ENCODE results near the gene RIMBP2. TPM values are rescaled to one million over a fixed set of nuclear protein-coding genes. Genes with fewer than 3 reads are reported as not detected.

RIMBP2 gene
- total and polyA plus RNA-seq, 4 donors, result 0.05 to 2.9 (median 0.95) TPM

- ATAC-seq (ENCODE audit: insufficient read depth, low FRiP score) (no peak), DNase-seq (no peak)
- peaks cover 0 to 10% (median 0%) of the 10 kb centered on the region in 4 donors for H3K9me3 ChIP-seq (ENCODE audit: control insufficient read depth in 4 of 4, insufficient read depth in 3 of 4, low read length in 3 of 4)
- H3K9ac ChIP-seq (ENCODE audit: insufficient read depth in 1 of 2, low read length in 2 of 2), result no peak overlapping the region
- no peak for TF ChIP-seq CTCF (IDR thresholded peaks at IDR 0.05; ENCODE audit: control extremely low read depth, extremely low read depth)
- H3K27ac ChIP-seq (ENCODE audit: low read depth in 1 of 2, low read length in 1 of 2), result no peak overlapping the region
- no peaks in the 10 kb centered on the region for H3K36me3 ChIP-seq (ENCODE audit: control insufficient read depth in 4 of 4, insufficient read depth in 4 of 4, low read length in 4 of 4)
- WGBS, 2 donors, result 81 to 92% methylated on average over 7 of the region's 7 CpGs
- peaks cover 17 to 27% (median 18%) of the 10 kb centered on the region in 3 donors for H3K27me3 ChIP-seq (ENCODE audit: control insufficient read depth in 3 of 3, insufficient read depth in 3 of 3, low read length in 2 of 3)
- H3K4me1 ChIP-seq (ENCODE audit: control insufficient read depth in 5 of 5, insufficient read depth in 5 of 5, low read length in 5 of 5), result peaks cover 0 to 12% (median 7%) of the 10 kb centered on the region in 5 donors
- no peak overlapping the region for H3K4me3 ChIP-seq
Measured at GRCh38 chr12:130710733-130711080, 5.4 kb downstream of the RIMBP2 start.

- DNase-seq (no peak), ATAC-seq (ENCODE audit: insufficient read depth, low FRiP score) (no peak)
- Histone ChIP-seq H3K27me3 (ENCODE audit: control insufficient read depth in 3 of 3, insufficient read depth in 3 of 3, low read length in 2 of 3) (peaks cover 17 to 23% (median 18%) of the 10 kb centered on the region in 3 donors), H3K4me3 (no peak overlapping the region), H3K9ac (ENCODE audit: insufficient read depth in 1 of 2, low read length in 2 of 2) (no peak overlapping the region), H3K27ac (ENCODE audit: low read depth in 1 of 2, low read length in 1 of 2) (no peak overlapping the region), H3K4me1 (ENCODE audit: control insufficient read depth in 5 of 5, insufficient read depth in 5 of 5, low read length in 5 of 5) (peaks cover 0 to 11% (median 5%) of the 10 kb centered on the region in 5 donors), H3K36me3 (ENCODE audit: control insufficient read depth in 4 of 4, insufficient read depth in 4 of 4, low read length in 4 of 4) (no peaks in the 10 kb centered on the region), H3K9me3 (ENCODE audit: control insufficient read depth in 4 of 4, insufficient read depth in 3 of 4, low read length in 3 of 4) (peaks cover 0 to 10% (median 0%) of the 10 kb centered on the region in 4 donors)
- no peak for TF ChIP-seq CTCF (IDR thresholded peaks at IDR 0.05; ENCODE audit: control extremely low read depth, extremely low read depth)
- 86 to 92% methylated on average over 13 of the region's 13 CpGs for WGBS, 2 donors
Measured at GRCh38 chr12:130709971-130710732, 5.9 kb downstream of the RIMBP2 start.

GRCh38 chr12:130709151-130709970 lies 6.7 kb downstream of the RIMBP2 start:
- Histone ChIP-seq H3K36me3 (ENCODE audit: control insufficient read depth in 4 of 4, insufficient read depth in 4 of 4, low read length in 4 of 4) (no peaks in the 10 kb centered on the region), H3K9me3 (ENCODE audit: control insufficient read depth in 4 of 4, insufficient read depth in 3 of 4, low read length in 3 of 4) (peaks cover 0 to 10% (median 0%) of the 10 kb centered on the region in 4 donors), H3K9ac (ENCODE audit: insufficient read depth in 1 of 2, low read length in 2 of 2) (no peak overlapping the region), H3K4me3 (no peak overlapping the region), H3K27ac (ENCODE audit: low read depth in 1 of 2, low read length in 1 of 2) (no peak overlapping the region), H3K27me3 (ENCODE audit: control insufficient read depth in 3 of 3, insufficient read depth in 3 of 3, low read length in 2 of 3) (peaks cover 12 to 21% (median 18%) of the 10 kb centered on the region in 3 donors), H3K4me1 (ENCODE audit: control insufficient read depth in 5 of 5, insufficient read depth in 5 of 5, low read length in 5 of 5) (peaks cover 0 to 7% (median 0%) of the 10 kb centered on the region in 5 donors)
- DNase-seq (no peak), ATAC-seq (ENCODE audit: insufficient read depth, low FRiP score) (no peak)
- WGBS, 2 donors, result 64 to 76% methylated on average over 29 of the region's 29 CpGs
- no peak for TF ChIP-seq CTCF (IDR thresholded peaks at IDR 0.05; ENCODE audit: control extremely low read depth, extremely low read depth)

Measured in lung (tissue), 12 donors.